Type B pancreatic cell (in vitro differentiated cells): ENCODE measurements around the gene APP. TPM values are rescaled to one million over a fixed set of nuclear protein-coding genes. Genes with fewer than 3 reads are reported as not detected.
"Not testable (repeated sequence)": the region's sequence is repeated elsewhere in the genome, so short reads cannot be mapped to it uniquely, and the experiment has no call there.

Experiments used
- DNase-seq: peaks from one replicate; pipeline ENCODE4 v3.0.0; 2021; ENCODE audit warnings: mixed read lengths; ENCODE audit not compliant: unreplicated experiment; ENCODE audit errors: extremely low spot score
- H3K27ac Mint-ChIP-seq: 2 replicates; pipeline ENCODE4 v1.8.0; 2021; ENCODE audit warnings: mild to moderate bottlenecking, mixed read lengths
- H3K27me3 Mint-ChIP-seq: 2 replicates; pipeline ENCODE4 v1.8.0; 2021; ENCODE audit warnings: mixed read lengths
- H3K36me3 Mint-ChIP-seq: 2 replicates; pipeline ENCODE4 v1.8.0; 2021; ENCODE audit warnings: mixed read lengths
- H3K4me1 Mint-ChIP-seq: one replicate; pipeline ENCODE4 v1.8.0; 2021; ENCODE audit warnings: mixed read lengths; ENCODE audit not compliant: unreplicated experiment
- H3K4me3 Mint-ChIP-seq: 2 replicates; pipeline ENCODE4 v1.8.0; 2021; ENCODE audit warnings: mild to moderate bottlenecking, mixed read lengths
- H3K9me3 Mint-ChIP-seq: 2 replicates; pipeline ENCODE4 v1.8.0; 2021; ENCODE audit warnings: mixed read lengths
- total RNA-seq: library from RNA; stranded (reverse); gene quantifications from 2 replicates; pipeline ENCODE4 v1.2.1, GENCODE V29; 2021; ENCODE audit warnings: low replicate concordance
- TF ChIP-seq, protein P1 (sequence below): fragments of 200-600 bp; sonication (generic); conservative IDR thresholded peaks from 2 replicates; pipeline ENCODE4 v1.5.0; 2021; ENCODE audit warnings: antibody characterized with exemption, mild to moderate bottlenecking

The APP gene
- total RNA-seq, 1 donor from 2014 or later: 415 TPM

DNA sequence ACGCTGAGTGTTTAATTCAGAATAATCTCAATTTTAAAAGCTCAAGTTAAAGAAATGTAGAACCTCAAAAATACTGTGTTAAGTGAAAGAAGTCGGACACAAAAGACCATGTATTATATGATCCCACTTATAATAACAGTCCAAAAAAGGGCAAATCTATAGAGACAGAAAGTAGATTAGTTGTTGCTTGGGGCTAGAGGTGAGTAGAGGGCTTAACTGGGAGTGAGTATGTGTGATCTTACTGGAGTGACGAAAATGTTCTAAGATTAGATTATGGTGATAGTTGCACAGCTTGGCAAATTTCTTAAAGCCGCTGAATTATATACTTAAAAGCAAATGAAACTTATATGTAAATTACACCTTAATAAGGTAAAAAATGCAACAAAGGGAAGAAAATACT lies 150.5 kb downstream of the APP start:
- Mint-ChIP-seq H3K36me3 (peaks cover 42% of the 10 kb centered on the region), H3K4me1 (peaks cover 2% of the 10 kb centered on the region), H3K27me3 (no peaks in the 10 kb centered on the region), H3K27ac (no peak overlapping the region), H3K4me3 (no peak overlapping the region), H3K9me3 (no peaks in the 10 kb centered on the region)
- TF ChIP-seq, protein P1, sequence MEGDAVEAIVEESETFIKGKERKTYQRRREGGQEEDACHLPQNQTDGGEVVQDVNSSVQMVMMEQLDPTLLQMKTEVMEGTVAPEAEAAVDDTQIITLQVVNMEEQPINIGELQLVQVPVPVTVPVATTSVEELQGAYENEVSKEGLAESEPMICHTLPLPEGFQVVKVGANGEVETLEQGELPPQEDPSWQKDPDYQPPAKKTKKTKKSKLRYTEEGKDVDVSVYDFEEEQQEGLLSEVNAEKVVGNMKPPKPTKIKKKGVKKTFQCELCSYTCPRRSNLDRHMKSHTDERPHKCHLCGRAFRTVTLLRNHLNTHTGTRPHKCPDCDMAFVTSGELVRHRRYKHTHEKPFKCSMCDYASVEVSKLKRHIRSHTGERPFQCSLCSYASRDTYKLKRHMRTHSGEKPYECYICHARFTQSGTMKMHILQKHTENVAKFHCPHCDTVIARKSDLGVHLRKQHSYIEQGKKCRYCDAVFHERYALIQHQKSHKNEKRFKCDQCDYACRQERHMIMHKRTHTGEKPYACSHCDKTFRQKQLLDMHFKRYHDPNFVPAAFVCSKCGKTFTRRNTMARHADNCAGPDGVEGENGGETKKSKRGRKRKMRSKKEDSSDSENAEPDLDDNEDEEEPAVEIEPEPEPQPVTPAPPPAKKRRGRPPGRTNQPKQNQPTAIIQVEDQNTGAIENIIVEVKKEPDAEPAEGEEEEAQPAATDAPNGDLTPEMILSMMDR: no peak
- no peak for DNase-seq

DNA sequence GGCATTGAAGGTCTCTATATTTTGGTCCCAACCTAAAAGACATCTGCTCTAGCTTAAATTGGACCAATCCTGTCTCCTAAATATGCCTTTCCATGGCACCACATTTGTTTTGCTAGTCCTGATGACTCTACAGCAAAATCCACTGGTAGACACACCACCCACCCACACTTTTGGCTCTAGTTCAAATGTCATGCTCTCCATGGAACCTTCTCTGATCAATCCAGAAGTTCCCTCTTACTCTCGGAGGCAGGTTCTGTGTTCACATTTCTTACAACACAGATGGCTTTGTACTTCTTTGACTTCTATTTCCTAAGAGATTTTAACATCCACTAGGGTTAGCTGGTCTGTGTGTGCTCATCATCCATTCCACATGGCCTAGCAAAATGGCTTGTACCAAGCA lies 151.3 kb downstream of the APP start:
- DNase-seq: no peak
- Mint-ChIP-seq H3K9me3 (no peaks in the 10 kb centered on the region), H3K36me3 (peaks cover 45% of the 10 kb centered on the region), H3K27me3 (no peaks in the 10 kb centered on the region), H3K4me3 (no peak overlapping the region), H3K27ac (no peak overlapping the region), H3K4me1 (peaks cover 4% of the 10 kb centered on the region)
- TF ChIP-seq, protein P1: no peak

DNA sequence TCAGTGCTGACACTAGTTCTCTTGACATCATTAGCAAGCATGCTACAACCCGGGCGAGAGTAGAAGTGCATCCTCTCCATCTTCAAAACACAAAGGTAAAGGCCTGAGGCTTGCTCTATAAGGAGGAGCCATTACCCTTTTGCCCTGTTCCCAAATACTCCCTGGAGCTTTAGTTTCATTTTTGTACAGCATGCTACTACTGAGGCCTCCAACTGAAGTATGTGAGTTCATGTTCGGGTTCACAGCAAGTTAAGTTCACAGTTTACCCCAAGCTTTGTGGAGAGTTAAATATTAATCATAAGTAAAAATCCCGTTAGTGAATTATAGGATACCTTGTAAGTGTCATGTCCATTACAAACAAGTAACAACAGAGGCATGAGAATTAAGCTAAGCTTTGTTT lies 156.6 kb downstream of the APP start:
- no peak overlapping the region for H3K4me3 Mint-ChIP-seq
- no peak overlapping the region for H3K27ac Mint-ChIP-seq
- no peaks in the 10 kb centered on the region for H3K9me3 Mint-ChIP-seq
- no peaks in the 10 kb centered on the region for H3K27me3 Mint-ChIP-seq
- no peak for DNase-seq
- H3K4me1 Mint-ChIP-seq: peaks cover 14% of the 10 kb centered on the region
- H3K36me3 Mint-ChIP-seq: peaks cover 33% of the 10 kb centered on the region
- TF ChIP-seq, protein P1: no peak

DNA sequence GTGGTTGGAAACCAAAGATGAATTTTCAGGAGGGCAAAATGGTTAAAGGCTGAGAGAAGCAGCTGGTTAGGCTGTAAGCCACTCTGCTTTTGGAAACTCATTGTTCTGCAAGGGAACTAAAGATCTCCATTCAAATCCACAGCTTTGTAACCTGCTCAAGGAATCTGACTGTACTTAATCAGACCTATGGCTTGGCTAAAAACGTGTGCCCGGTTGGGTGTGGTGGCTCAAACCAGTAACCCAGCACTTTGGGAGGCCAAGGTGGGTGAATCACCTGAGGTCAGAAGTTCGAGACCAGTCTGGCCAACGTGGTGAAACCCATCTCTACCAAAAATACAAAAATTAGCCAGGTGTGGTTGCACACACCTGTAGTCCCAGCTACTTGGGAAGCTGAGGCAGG lies 158.1 kb downstream of the APP start:
- not testable (repeated sequence) for H3K27me3 Mint-ChIP-seq, H3K9me3 Mint-ChIP-seq, H3K4me3 Mint-ChIP-seq, H3K27ac Mint-ChIP-seq, DNase-seq
- Mint-ChIP-seq H3K4me1 (peaks cover 22% of the 10 kb centered on the region), H3K36me3 (peaks cover 25% of the 10 kb centered on the region)

DNA sequence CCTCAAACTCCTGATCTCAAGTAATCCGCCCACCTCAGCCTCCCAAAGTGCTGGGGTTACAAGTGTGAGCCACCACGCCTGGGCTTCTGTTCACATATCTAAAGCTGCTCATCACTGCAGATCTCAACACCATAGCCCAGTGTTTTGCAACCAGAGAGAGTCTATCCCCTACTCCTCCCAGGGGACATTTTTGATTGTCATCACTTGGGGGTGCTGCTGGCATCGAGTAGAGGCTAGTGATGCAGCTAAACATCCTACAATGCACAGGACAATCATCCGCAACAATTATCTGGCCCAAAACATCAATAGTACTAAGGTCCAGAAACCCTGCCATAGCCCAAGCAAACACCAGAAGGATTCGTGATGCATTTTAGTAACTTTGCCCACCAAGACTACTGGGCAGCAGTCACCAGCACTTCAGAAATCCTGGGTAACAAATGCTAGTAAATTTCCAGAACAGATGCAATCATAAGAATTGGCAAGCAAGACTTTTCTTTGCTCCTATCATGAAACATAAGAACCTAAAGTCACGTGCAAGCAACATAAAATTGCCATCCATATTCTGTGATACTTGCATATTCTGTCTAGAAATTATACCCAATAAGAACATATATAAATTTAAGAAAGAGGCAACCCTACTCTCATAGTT lies 159.2 kb downstream of the APP start:
- Mint-ChIP-seq H3K27ac (no peak overlapping the region), H3K4me1 (peaks cover 22% of the 10 kb centered on the region), H3K9me3 (no peaks in the 10 kb centered on the region), H3K36me3 (peaks cover 23% of the 10 kb centered on the region), H3K27me3 (no peaks in the 10 kb centered on the region), H3K4me3 (no peak overlapping the region)
- TF ChIP-seq, protein P1: no peak
- DNase-seq: no peak

DNA sequence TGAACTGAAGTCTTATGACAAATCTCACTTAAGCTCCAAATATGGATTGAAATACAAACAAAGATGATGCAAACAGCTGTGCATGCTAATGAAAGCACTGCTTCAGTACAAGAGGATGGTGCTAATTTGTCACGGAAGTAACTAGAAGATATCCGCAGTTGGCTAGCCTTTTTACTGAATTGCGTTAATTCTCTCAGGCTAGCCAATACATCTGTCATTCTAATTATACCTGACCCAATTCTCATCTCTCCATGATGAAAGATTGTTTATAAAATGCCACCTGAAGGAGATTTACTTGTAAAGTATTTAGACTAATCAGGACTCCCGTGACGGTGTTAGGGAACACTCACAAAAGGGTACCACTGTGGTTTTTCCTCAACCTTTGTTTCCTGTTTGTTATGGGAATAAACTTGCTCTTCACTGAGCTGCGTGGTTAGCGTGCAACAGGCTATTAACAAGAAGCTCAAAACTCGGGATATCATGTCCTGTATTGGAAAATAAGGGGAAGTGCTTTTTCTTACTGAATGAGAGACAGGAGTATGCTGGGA lies 162.5 kb downstream of the APP start:
- TF ChIP-seq, protein P1: no peak
- peaks cover 10% of the 10 kb centered on the region for H3K4me1 Mint-ChIP-seq
- H3K9me3 Mint-ChIP-seq: no peaks in the 10 kb centered on the region
- H3K4me3 Mint-ChIP-seq: no peak overlapping the region
- H3K36me3 Mint-ChIP-seq: peaks cover 19% of the 10 kb centered on the region
- no peak overlapping the region for H3K27ac Mint-ChIP-seq
- DNase-seq: no peak
- H3K27me3 Mint-ChIP-seq: no peaks in the 10 kb centered on the region
